ENCODE measurements around the gene BCAP31. TPM values are rescaled to one million over a fixed set of nuclear protein-coding genes. Genes with fewer than 3 reads are reported as not detected.
"Not testable (repeated sequence)": the region's sequence is repeated elsewhere in the genome, so short reads cannot be mapped to it uniquely, and the experiment has no call there.

BCAP31 gene
- total RNA-seq, 5 donors from 2014 or later (not counting 1 experiment from before 2014, with no cell fraction given), result 90.1 to 124 (median 107) TPM

- not testable (repeated sequence) for H3K27ac Mint-ChIP-seq
Observed at GRCh38 chrX:153705403-153706060, 18.7 kb downstream of the BCAP31 start.

GRCh38 chrX:153704631-153705402, 19.4 kb downstream of the BCAP31 start:
- H3K27me3 ChIP-seq (replicated peaks in 1 of 2; ENCODE audit: control insufficient read depth in 2 of 2, extremely low read depth in 1 of 2, insufficient read depth in 2 of 2, low read length in 1 of 2); H3K4me1 Mint-ChIP-seq; H3K9me3 Mint-ChIP-seq; H3K27me3 Mint-ChIP-seq; DNase-seq; POLR2A ChIA-PET; H3K27ac Mint-ChIP-seq; H3K36me3 Mint-ChIP-seq; H3K4me3 Mint-ChIP-seq; H3K9me3 ChIP-seq; ATAC-seq (replicated peaks in 1 of 4); H3K4me1 ChIP-seq (ENCODE audit: control insufficient read depth in 1 of 2, extremely low read depth in 1 of 2, insufficient read depth in 2 of 2, low read length in 2 of 2); H3K27ac ChIP-seq (ENCODE audit: low read length); H3K4me3 ChIP-seq (ENCODE audit: control insufficient read depth in 1 of 2, extremely low read depth in 1 of 2, low read length in 1 of 2): not testable (repeated sequence)
- no CpG with 5 or more reads among the region's 12 CpGs for WGBS (ENCODE audit: insufficient coverage)
- CTCF ChIA-PET, result interaction anchor here in 1 of 2 donors (0.5 kb wide), 1 partner anchor 39 kb away, joined by 5 read pairs; no protein-coding TSS in a partner anchor
- peaks cover 10 to 39% of the 10 kb centered on the region in 2 donors for H3K36me3 ChIP-seq (ENCODE audit: control insufficient read depth in 2 of 2, extremely low read depth in 1 of 2, insufficient read depth in 1 of 2, low read length in 1 of 2)

More at GRCh38 chrX:153705403-153706060, 18.7 kb downstream of the BCAP31 start:
- H3K9me3 ChIP-seq; H3K4me3 Mint-ChIP-seq; H3K36me3 Mint-ChIP-seq; H3K4me1 ChIP-seq (ENCODE audit: control insufficient read depth in 1 of 2, extremely low read depth in 1 of 2, insufficient read depth in 2 of 2, low read length in 2 of 2); H3K9me3 Mint-ChIP-seq; H3K27me3 ChIP-seq (replicated peaks in 1 of 2; ENCODE audit: control insufficient read depth in 2 of 2, extremely low read depth in 1 of 2, insufficient read depth in 2 of 2, low read length in 1 of 2); H3K4me1 Mint-ChIP-seq; DNase-seq; H3K27me3 Mint-ChIP-seq; H3K4me3 ChIP-seq (ENCODE audit: control insufficient read depth in 1 of 2, extremely low read depth in 1 of 2, low read length in 1 of 2); POLR2A ChIA-PET; ATAC-seq (replicated peaks in 1 of 4); H3K27ac ChIP-seq (ENCODE audit: low read length): not testable (repeated sequence)
- 100% methylated on average over 7 of the region's 18 CpGs for WGBS (ENCODE audit: insufficient coverage)
- CTCF ChIA-PET, result interaction anchor here in 1 of 2 donors (0.6 kb wide), 1 partner anchor 160 kb away, joined by 3 read pairs; no protein-coding TSS in a partner anchor
- peaks cover 10 to 42% of the 10 kb centered on the region in 2 donors for H3K36me3 ChIP-seq (ENCODE audit: control insufficient read depth in 2 of 2, extremely low read depth in 1 of 2, insufficient read depth in 1 of 2, low read length in 1 of 2)

- DNase-seq (no peak), ATAC-seq (replicated peaks in 1 of 4) (no peak)
- no CpG with 5 or more reads among the region's 18 CpGs for WGBS (ENCODE audit: insufficient coverage)
- Histone ChIP-seq H3K27ac (ENCODE audit: low read length) (no peak overlapping the region), H3K9me3 (no peaks in the 10 kb centered on the region), H3K4me3 (ENCODE audit: control insufficient read depth in 1 of 2, extremely low read depth in 1 of 2, low read length in 1 of 2) (no peak overlapping the region), H3K36me3 (ENCODE audit: control insufficient read depth in 2 of 2, extremely low read depth in 1 of 2, insufficient read depth in 1 of 2, low read length in 1 of 2) (peaks cover 10 to 35% of the 10 kb centered on the region in 2 donors), H3K27me3 (replicated peaks in 1 of 2; ENCODE audit: control insufficient read depth in 2 of 2, extremely low read depth in 1 of 2, insufficient read depth in 2 of 2, low read length in 1 of 2) (no peaks in the 10 kb centered on the region), H3K4me1 (ENCODE audit: control insufficient read depth in 1 of 2, extremely low read depth in 1 of 2, insufficient read depth in 2 of 2, low read length in 2 of 2) (peaks cover 0 to 8% of the 10 kb centered on the region in 2 experiments)
- ChIA-PET CTCF (interaction anchor here in 1 of 2 donors (0.5 kb wide), 1 partner anchor 38 kb away, joined by 5 read pairs; no protein-coding TSS in a partner anchor), POLR2A (no interaction called here)
- H3K4me1 Mint-ChIP-seq, result peaks cover 4 to 9% (median 5%) of the 10 kb centered on the region in 3 donors
- H3K9me3 Mint-ChIP-seq, result no peaks in the 10 kb centered on the region
- H3K27ac Mint-ChIP-seq, result no peak overlapping the region
- peaks cover 0 to 3% of the 10 kb centered on the region in 2 donors for H3K27me3 Mint-ChIP-seq
- no peaks in the 10 kb centered on the region for H3K36me3 Mint-ChIP-seq
- no peak overlapping the region for H3K4me3 Mint-ChIP-seq
Observed at GRCh38 chrX:153704021-153704526, 20.1 kb downstream of the BCAP31 start.

GRCh38 chrX:153703036-153703370, 21.2 kb downstream of the BCAP31 start:
- no peak overlapping the region for H3K4me3 Mint-ChIP-seq
- Histone ChIP-seq H3K27me3 (replicated peaks in 1 of 2; ENCODE audit: control insufficient read depth in 2 of 2, extremely low read depth in 1 of 2, insufficient read depth in 2 of 2, low read length in 1 of 2) (no peaks in the 10 kb centered on the region), H3K9me3 (no peaks in the 10 kb centered on the region), H3K4me3 (ENCODE audit: control insufficient read depth in 1 of 2, extremely low read depth in 1 of 2, low read length in 1 of 2) (no peak overlapping the region), H3K27ac (ENCODE audit: low read length) (no peak overlapping the region), H3K36me3 (ENCODE audit: control insufficient read depth in 2 of 2, extremely low read depth in 1 of 2, insufficient read depth in 1 of 2, low read length in 1 of 2) (peaks cover 10 to 38% of the 10 kb centered on the region in 2 donors), H3K4me1 (ENCODE audit: control insufficient read depth in 1 of 2, extremely low read depth in 1 of 2, insufficient read depth in 2 of 2, low read length in 2 of 2) (no peaks in the 10 kb centered on the region)
- H3K36me3 Mint-ChIP-seq, result peaks cover 5% of the 10 kb centered on the region
- no peak for ATAC-seq (replicated peaks in 1 of 4)
- H3K9me3 Mint-ChIP-seq, result no peaks in the 10 kb centered on the region
- no peak for DNase-seq
- no peak overlapping the region for H3K27ac Mint-ChIP-seq
- ChIA-PET POLR2A (no interaction called here), CTCF (interaction anchor here in 1 of 2 donors (0.6 kb wide), 1 partner anchor 669 kb away, joined by 3 read pairs; no protein-coding TSS in a partner anchor)
- no CpG with 5 or more reads among the region's 16 CpGs for WGBS (ENCODE audit: insufficient coverage)
- H3K27me3 Mint-ChIP-seq, result peaks cover 0 to 6% of the 10 kb centered on the region in 2 donors
- H3K4me1 Mint-ChIP-seq, result peaks cover 0 to 4% (median under 1%) of the 10 kb centered on the region in 3 donors

DNA sequence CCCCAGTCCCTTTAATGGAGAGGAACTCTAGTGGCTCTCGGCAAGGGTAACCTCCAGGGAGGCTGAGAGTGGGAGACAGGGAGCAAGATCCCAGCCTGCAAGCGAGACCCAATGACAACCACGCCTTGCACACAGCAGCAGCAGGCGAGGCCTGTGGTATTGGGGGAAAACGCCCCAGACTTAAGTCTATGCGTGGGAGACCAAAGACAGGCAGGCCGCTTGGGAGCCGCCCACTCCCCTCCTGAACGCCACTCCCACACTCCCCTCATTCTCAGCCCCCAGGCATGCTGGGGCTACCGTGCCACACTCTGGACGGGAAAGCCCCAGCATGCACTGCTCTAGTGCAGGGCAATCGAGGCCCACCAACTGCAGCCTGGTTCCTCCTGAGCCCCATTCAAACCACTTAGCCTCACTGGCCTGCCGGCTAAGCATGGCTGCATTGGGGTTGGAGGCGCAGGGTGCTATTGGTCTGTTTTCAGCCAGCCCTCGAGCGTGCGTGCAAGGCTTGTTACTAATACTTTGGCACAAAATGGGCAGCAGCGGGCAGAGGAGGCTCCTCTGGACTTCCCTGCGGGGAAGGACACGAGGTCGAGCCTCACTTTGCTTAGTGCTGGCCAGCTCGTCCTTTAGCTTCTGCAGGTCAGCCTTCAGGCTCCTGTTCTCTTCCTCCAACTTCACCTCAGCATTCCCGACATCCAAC, 21.7 kb downstream of the BCAP31 start:
- ATAC-seq (replicated peaks in 1 of 4), result no peak
- POLR2A ChIA-PET, result no interaction called here
- WGBS (ENCODE audit: insufficient coverage), result 100% methylated on average over 8 of the region's 23 CpGs

DNA sequence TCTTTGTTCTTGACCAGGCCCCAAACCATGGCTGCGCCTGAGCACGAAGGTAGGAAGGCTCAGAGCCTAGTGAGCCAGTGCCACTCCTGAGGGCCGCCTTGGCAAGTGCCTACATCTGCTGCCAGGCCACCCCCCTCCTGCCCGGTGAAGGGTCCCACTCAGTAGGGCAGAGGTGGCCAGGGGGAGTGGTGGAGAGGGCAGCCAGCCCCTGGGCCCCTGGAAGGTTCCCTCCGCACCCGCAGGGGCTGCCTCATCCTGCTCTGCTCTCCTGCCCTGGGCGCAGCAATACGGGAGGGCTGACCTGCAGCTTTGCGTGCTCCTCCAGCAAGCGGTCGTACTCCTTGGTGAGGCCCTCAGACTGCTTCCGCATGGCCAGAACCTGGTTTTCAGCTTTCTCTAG, 22.5 kb downstream of the BCAP31 start:
- WGBS (ENCODE audit: insufficient coverage), result 93% methylated on average over 5 of the region's 12 CpGs
- Mint-ChIP-seq H3K27ac (no peak overlapping the region), H3K9me3 (no peaks in the 10 kb centered on the region), H3K27me3 (peaks cover 0 to 9% of the 10 kb centered on the region in 2 donors), H3K4me3 (no peak overlapping the region), H3K36me3 (peaks cover 12% of the 10 kb centered on the region), H3K4me1 (peaks cover 0 to 7% (median 0%) of the 10 kb centered on the region in 3 donors)
- Histone ChIP-seq H3K27me3 (replicated peaks in 1 of 2; ENCODE audit: control insufficient read depth in 2 of 2, extremely low read depth in 1 of 2, insufficient read depth in 2 of 2, low read length in 1 of 2) (no peaks in the 10 kb centered on the region), H3K9me3 (no peaks in the 10 kb centered on the region), H3K4me3 (ENCODE audit: control insufficient read depth in 1 of 2, extremely low read depth in 1 of 2, low read length in 1 of 2) (no peak overlapping the region), H3K4me1 (ENCODE audit: control insufficient read depth in 1 of 2, extremely low read depth in 1 of 2, insufficient read depth in 2 of 2, low read length in 2 of 2) (no peaks in the 10 kb centered on the region), H3K27ac (ENCODE audit: low read length) (no peak overlapping the region), H3K36me3 (ENCODE audit: control insufficient read depth in 2 of 2, extremely low read depth in 1 of 2, insufficient read depth in 1 of 2, low read length in 1 of 2) (peaks cover 10 to 40% of the 10 kb centered on the region in 2 donors)
- CTCF ChIA-PET, result no interaction called here
- ATAC-seq (replicated peaks in 1 of 4), result no peak
- DNase-seq, result no peak
- POLR2A ChIA-PET, result no interaction called here

More for the DNA sequence above, 21.7 kb downstream of the BCAP31 start:
- Histone ChIP-seq H3K4me3 (ENCODE audit: control insufficient read depth in 1 of 2, extremely low read depth in 1 of 2, low read length in 1 of 2) (no peak overlapping the region), H3K4me1 (ENCODE audit: control insufficient read depth in 1 of 2, extremely low read depth in 1 of 2, insufficient read depth in 2 of 2, low read length in 2 of 2) (no peaks in the 10 kb centered on the region), H3K27me3 (replicated peaks in 1 of 2; ENCODE audit: control insufficient read depth in 2 of 2, extremely low read depth in 1 of 2, insufficient read depth in 2 of 2, low read length in 1 of 2) (no peaks in the 10 kb centered on the region), H3K27ac (ENCODE audit: low read length) (no peak overlapping the region), H3K36me3 (ENCODE audit: control insufficient read depth in 2 of 2, extremely low read depth in 1 of 2, insufficient read depth in 1 of 2, low read length in 1 of 2) (peaks cover 10 to 38% of the 10 kb centered on the region in 2 donors), H3K9me3 (no peaks in the 10 kb centered on the region)
- H3K36me3 Mint-ChIP-seq, result peaks cover 7% of the 10 kb centered on the region
- peaks cover 0 to 2% (median 0%) of the 10 kb centered on the region in 3 donors for H3K4me1 Mint-ChIP-seq
- peaks cover 0 to 6% of the 10 kb centered on the region in 2 donors for H3K27me3 Mint-ChIP-seq
- no peaks in the 10 kb centered on the region for H3K9me3 Mint-ChIP-seq
- H3K4me3 Mint-ChIP-seq, result no peak overlapping the region
- CTCF ChIA-PET, result interaction anchor here in 1 of 2 donors (0.6 kb wide), 1 partner anchor 669 kb away, joined by 3 read pairs; no protein-coding TSS in a partner anchor
- no peak for DNase-seq
- no peak overlapping the region for H3K27ac Mint-ChIP-seq
